ENCODE data around the gene ARHGAP28.

ARHGAP28 gene

DNA sequence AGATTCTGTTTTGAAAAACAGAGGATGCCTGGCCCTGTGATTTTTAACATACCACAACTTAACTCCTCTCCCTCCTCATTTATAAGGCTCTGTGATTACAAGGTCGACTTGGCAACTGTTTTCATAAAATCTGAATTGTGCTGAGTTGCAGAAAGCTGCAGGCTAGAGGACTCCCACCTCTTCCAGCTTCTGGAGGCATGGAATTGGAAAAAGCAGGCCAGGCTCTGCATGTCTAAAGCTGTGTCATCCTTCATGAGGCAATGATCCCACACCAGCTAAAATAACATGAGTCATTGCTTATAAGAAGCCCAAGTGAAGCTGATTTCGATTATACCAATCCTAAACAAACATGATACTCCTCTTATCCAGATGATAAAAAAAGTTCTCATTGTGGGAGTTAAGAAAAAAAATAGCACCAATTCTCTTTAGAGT lies 11.7 kb downstream of the ARHGAP28 start:
- no peak for DNase-seq (ENCODE audit: low read depth in 1 of 2, low spot score in 1 of 2)
- TF ChIP-seq POLR2AphosphoS5 (IDR thresholded peaks at IDR 0.05; ENCODE audit: low read depth) (no peak), GABPA (IDR thresholded peaks at IDR 0.05; ENCODE audit: low read depth) (no peak), SPI1 (IDR thresholded peaks at IDR 0.05; ENCODE audit: borderline replicate concordance, low read depth) (no peak)
- TF ChIP-seq, protein P1, sequence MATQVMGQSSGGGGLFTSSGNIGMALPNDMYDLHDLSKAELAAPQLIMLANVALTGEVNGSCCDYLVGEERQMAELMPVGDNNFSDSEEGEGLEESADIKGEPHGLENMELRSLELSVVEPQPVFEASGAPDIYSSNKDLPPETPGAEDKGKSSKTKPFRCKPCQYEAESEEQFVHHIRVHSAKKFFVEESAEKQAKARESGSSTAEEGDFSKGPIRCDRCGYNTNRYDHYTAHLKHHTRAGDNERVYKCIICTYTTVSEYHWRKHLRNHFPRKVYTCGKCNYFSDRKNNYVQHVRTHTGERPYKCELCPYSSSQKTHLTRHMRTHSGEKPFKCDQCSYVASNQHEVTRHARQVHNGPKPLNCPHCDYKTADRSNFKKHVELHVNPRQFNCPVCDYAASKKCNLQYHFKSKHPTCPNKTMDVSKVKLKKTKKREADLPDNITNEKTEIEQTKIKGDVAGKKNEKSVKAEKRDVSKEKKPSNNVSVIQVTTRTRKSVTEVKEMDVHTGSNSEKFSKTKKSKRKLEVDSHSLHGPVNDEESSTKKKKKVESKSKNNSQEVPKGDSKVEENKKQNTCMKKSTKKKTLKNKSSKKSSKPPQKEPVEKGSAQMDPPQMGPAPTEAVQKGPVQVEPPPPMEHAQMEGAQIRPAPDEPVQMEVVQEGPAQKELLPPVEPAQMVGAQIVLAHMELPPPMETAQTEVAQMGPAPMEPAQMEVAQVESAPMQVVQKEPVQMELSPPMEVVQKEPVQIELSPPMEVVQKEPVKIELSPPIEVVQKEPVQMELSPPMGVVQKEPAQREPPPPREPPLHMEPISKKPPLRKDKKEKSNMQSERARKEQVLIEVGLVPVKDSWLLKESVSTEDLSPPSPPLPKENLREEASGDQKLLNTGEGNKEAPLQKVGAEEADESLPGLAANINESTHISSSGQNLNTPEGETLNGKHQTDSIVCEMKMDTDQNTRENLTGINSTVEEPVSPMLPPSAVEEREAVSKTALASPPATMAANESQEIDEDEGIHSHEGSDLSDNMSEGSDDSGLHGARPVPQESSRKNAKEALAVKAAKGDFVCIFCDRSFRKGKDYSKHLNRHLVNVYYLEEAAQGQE (IDR thresholded peaks at IDR 0.05; ENCODE audit: insufficient replicate concordance, low read depth) = no peak
- TF ChIP-seq, protein P2, sequence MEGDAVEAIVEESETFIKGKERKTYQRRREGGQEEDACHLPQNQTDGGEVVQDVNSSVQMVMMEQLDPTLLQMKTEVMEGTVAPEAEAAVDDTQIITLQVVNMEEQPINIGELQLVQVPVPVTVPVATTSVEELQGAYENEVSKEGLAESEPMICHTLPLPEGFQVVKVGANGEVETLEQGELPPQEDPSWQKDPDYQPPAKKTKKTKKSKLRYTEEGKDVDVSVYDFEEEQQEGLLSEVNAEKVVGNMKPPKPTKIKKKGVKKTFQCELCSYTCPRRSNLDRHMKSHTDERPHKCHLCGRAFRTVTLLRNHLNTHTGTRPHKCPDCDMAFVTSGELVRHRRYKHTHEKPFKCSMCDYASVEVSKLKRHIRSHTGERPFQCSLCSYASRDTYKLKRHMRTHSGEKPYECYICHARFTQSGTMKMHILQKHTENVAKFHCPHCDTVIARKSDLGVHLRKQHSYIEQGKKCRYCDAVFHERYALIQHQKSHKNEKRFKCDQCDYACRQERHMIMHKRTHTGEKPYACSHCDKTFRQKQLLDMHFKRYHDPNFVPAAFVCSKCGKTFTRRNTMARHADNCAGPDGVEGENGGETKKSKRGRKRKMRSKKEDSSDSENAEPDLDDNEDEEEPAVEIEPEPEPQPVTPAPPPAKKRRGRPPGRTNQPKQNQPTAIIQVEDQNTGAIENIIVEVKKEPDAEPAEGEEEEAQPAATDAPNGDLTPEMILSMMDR (IDR thresholded peaks at IDR 0.05; ENCODE audit: insufficient read depth, low read length) = no peak
- H3K27ac ChIP-seq (replicated peaks) = no peak overlapping the region
- no peaks in the 10 kb centered on the region for H3K27me3 ChIP-seq (ENCODE audit: insufficient read depth, poor library complexity, severe bottlenecking)
- H3K4me3 ChIP-seq (replicated peaks; ENCODE audit: insufficient read depth, low read length) = no peak overlapping the region

DNA sequence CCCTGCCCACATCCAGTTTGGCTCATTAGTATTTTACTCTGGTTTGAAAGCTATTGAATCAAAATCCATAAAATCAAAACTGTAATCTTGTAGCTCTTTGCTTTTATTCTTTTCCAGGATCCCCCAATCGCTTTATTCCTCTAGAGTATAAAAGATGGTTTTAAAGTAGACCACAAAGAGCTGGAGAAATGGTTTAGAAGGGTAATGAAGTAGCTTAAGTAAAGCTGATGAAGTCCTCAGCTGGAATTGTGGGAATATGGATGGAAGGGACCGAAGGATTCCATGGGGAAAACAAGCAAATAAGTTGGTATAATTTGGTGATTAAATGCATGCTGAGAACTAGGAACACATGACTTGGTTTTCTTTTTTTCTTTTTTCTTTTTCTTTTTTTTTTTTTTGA lies 12.3 kb downstream of the ARHGAP28 start:
- DNase-seq (ENCODE audit: low read depth in 1 of 2, low spot score in 1 of 2) = no peak
- no peak overlapping the region for H3K27ac ChIP-seq (replicated peaks)
- H3K27me3 ChIP-seq (ENCODE audit: insufficient read depth, poor library complexity, severe bottlenecking) = no peaks in the 10 kb centered on the region
- no peak overlapping the region for H3K4me3 ChIP-seq (replicated peaks; ENCODE audit: insufficient read depth, low read length)
- TF ChIP-seq, protein P2 (IDR thresholded peaks at IDR 0.05; ENCODE audit: insufficient read depth, low read length) = no peak
- TF ChIP-seq SPI1 (IDR thresholded peaks at IDR 0.05; ENCODE audit: borderline replicate concordance, low read depth) (no peak), POLR2AphosphoS5 (IDR thresholded peaks at IDR 0.05; ENCODE audit: low read depth) (no peak), GABPA (IDR thresholded peaks at IDR 0.05; ENCODE audit: low read depth) (no peak)
- TF ChIP-seq, protein P1 (IDR thresholded peaks at IDR 0.05; ENCODE audit: insufficient replicate concordance, low read depth) = no peak

DNA sequence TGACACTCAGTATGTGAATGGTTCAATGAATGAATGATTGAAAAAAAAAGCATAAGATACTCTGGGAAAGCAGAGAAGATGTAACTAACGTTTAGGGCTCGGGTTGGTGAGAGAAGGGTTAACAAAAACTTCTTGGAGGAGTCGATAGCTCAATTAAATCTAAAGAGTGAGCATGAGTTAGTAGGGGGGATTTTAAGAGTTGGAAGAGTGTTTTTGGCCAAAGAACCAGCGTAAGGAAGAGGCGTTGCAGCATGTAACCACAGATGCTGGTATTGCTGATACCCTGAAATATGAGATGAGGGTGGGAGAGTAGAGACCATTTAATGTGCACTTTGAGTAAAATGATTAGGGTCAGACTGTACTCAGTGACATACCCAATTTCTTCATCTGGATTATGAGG lies 14.5 kb downstream of the ARHGAP28 start:
- no peak for DNase-seq (ENCODE audit: low read depth in 1 of 2, low spot score in 1 of 2)
- TF ChIP-seq, protein P2 (IDR thresholded peaks at IDR 0.05; ENCODE audit: insufficient read depth, low read length) = no peak
- no peak for TF ChIP-seq SPI1 (IDR thresholded peaks at IDR 0.05; ENCODE audit: borderline replicate concordance, low read depth)
- TF ChIP-seq POLR2AphosphoS5 (IDR thresholded peaks at IDR 0.05; ENCODE audit: low read depth) = no peak
- no peak for TF ChIP-seq GABPA (IDR thresholded peaks at IDR 0.05; ENCODE audit: low read depth)
- TF ChIP-seq, protein P1 (IDR thresholded peaks at IDR 0.05; ENCODE audit: insufficient replicate concordance, low read depth) = no peak
- no peaks in the 10 kb centered on the region for H3K27me3 ChIP-seq (ENCODE audit: insufficient read depth, poor library complexity, severe bottlenecking)
- H3K27ac ChIP-seq (replicated peaks) = no peak overlapping the region
- H3K4me3 ChIP-seq (replicated peaks; ENCODE audit: insufficient read depth, low read length) = no peak overlapping the region
